ENCODE data around the gene TTC19.
"Not testable (repeated sequence)": the region's sequence is repeated elsewhere in the genome, so short reads cannot be mapped to it uniquely, and the experiment has no call there.

TTC19 gene

GRCh38 chr17:16033729-16034349 lies 34.2 kb downstream of the TTC19 start:
- no peak for DNase-seq (ENCODE audit: low read depth)

GRCh38 chr17:16036261-16036660 lies 36.6 kb downstream of the TTC19 start:
- DNase-seq (ENCODE audit: low read depth): no peak

GRCh38 chr17:16037636-16038035 lies 38.0 kb downstream of the TTC19 start:
- DNase-seq (ENCODE audit: low read depth): no peak

GRCh38 chr17:16040710-16041251 lies 41.2 kb downstream of the TTC19 start:
- DNase-seq (ENCODE audit: low read depth): peak; percentile 10

- DNase-seq (ENCODE audit: low read depth): no peak
Measured at GRCh38 chr17:16044487-16044886, 44.9 kb downstream of the TTC19 start.

GRCh38 chr17:16046966-16047365 lies 47.3 kb downstream of the TTC19 start:
- DNase-seq (ENCODE audit: low read depth): no peak

- DNase-seq (ENCODE audit: low read depth): no peak
Measured at GRCh38 chr17:16048811-16049449, 49.3 kb downstream of the TTC19 start.

- DNase-seq (ENCODE audit: low read depth): no peak
Measured at GRCh38 chr17:16050844-16051243, 51.2 kb downstream of the TTC19 start.

- peak; percentile 14 for DNase-seq (ENCODE audit: low read depth)
Measured at GRCh38 chr17:16052486-16052885, 52.9 kb downstream of the TTC19 start.

- not testable (repeated sequence) for DNase-seq (ENCODE audit: low read depth)
Measured at GRCh38 chr17:16055139-16055538, 55.5 kb downstream of the TTC19 start.

GRCh38 chr17:16061631-16062030 lies 62.0 kb downstream of the TTC19 start:
- DNase-seq (ENCODE audit: low read depth): no peak

GRCh38 chr17:16066125-16066524 lies 66.5 kb downstream of the TTC19 start:
- DNase-seq (ENCODE audit: low read depth): no peak

GRCh38 chr17:16068323-16068722 lies 68.7 kb downstream of the TTC19 start:
- no peak for DNase-seq (ENCODE audit: low read depth)

GRCh38 chr17:16072031-16072430 lies 72.4 kb downstream of the TTC19 start:
- no peak for DNase-seq (ENCODE audit: low read depth)

GRCh38 chr17:16073845-16074244 lies 74.2 kb downstream of the TTC19 start:
- DNase-seq (ENCODE audit: low read depth): no peak

GRCh38 chr17:16074423-16074822 lies 74.8 kb downstream of the TTC19 start:
- DNase-seq (ENCODE audit: low read depth): no peak

- no peak for DNase-seq (ENCODE audit: low read depth)
Measured at GRCh38 chr17:16075949-16076348, 76.3 kb downstream of the TTC19 start.
